Fibroblast of mammary gland (primary cell): ENCODE data around the gene SLC12A7.
"Not testable (repeated sequence)": the region's sequence is repeated elsewhere in the genome, so short reads cannot be mapped to it uniquely, and the experiment has no call there.

Experiments used
- DNase-seq: peaks from one replicate; pipeline ENCODE4 v3.0.0-alpha.2; 2010; ENCODE audit warnings: low read depth
- H3K4me3 ChIP-seq: 2 replicates; pipeline ENCODE4 v1.5.1; 2011; ENCODE audit warnings: low read depth, mild to moderate bottlenecking, low read length, moderate library complexity; ENCODE audit not compliant: control insufficient read depth
- CTCF ChIP-seq: conservative IDR thresholded peaks from 2 replicates; pipeline ENCODE4 v1.5.1; 2011; ENCODE audit warnings: low read depth, low read length, inconsistent platforms; ENCODE audit not compliant: control insufficient read depth, insufficient read depth

Gene SLC12A7

GRCh38 chr5:1083823-1084605 lies 27.8 kb downstream of the SLC12A7 start:
- DNase-seq = no peak
- no peak for TF ChIP-seq CTCF
- H3K4me3 ChIP-seq = no peak overlapping the region

- H3K4me3 ChIP-seq, DNase-seq: not testable (repeated sequence)
Measured at GRCh38 chr5:1083026-1083425, 28.8 kb downstream of the SLC12A7 start.

- TF ChIP-seq CTCF = no peak
- no peak for DNase-seq
- H3K4me3 ChIP-seq = no peak overlapping the region
Measured at GRCh38 chr5:1081519-1081918, 30.3 kb downstream of the SLC12A7 start.

GRCh38 chr5:1080432-1080831 lies 31.4 kb downstream of the SLC12A7 start:
- no peak for TF ChIP-seq CTCF
- DNase-seq = no peak
- H3K4me3 ChIP-seq = no peak overlapping the region

- no peak for TF ChIP-seq CTCF
- no peak for DNase-seq
- H3K4me3 ChIP-seq = no peak overlapping the region
Measured at GRCh38 chr5:1079961-1080360, 31.9 kb downstream of the SLC12A7 start.

GRCh38 chr5:1079486-1079885 lies 32.4 kb downstream of the SLC12A7 start:
- no peak overlapping the region for H3K4me3 ChIP-seq
- DNase-seq = no peak
- TF ChIP-seq CTCF = no peak

GRCh38 chr5:1078851-1079250 lies 33.0 kb downstream of the SLC12A7 start:
- DNase-seq = no peak
- TF ChIP-seq CTCF = no peak
- no peak overlapping the region for H3K4me3 ChIP-seq
